ENCODE measurements around the gene OPN1SW. TPM values are rescaled to one million over a fixed set of nuclear protein-coding genes. Genes with fewer than 3 reads are reported as not detected.

Gene OPN1SW
- total and polyA plus RNA-seq, 4 donors, result not detected

DNA sequence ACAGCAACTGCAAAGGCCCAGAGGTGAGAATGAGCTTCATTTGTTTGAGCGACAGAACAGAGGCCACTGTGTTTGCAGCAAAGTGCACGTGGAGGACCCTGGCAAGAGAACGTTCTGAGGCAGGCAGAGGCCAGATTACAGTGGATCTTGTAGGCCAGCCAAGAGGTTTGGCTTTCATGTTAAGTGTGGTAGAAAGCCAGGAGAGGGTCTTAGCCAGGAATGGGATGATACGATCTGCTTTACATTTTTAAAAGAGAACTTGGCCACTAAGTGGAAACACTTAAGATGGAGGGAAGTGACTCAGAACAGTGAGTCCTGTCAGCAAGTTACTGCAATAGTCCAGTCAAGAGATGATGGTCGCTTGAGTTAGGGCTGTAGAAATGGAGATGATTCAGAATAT lies 20.7 kb upstream of the OPN1SW start:
- Histone ChIP-seq H3K4me3 (ENCODE audit: low read length in 2 of 2) (no peak overlapping the region), H3K27ac (ENCODE audit: low read depth in 1 of 2, low read length in 2 of 2) (no peak overlapping the region), H3K27me3 (ENCODE audit: control insufficient read depth in 1 of 2, insufficient read depth in 2 of 2, low read length in 1 of 2) (no peaks in the 10 kb centered on the region), H3K36me3 (ENCODE audit: control insufficient read depth in 1 of 2, insufficient read depth in 2 of 2, low read length in 1 of 2) (peaks cover 3 to 5% of the 10 kb centered on the region in 2 donors), H3K4me1 (ENCODE audit: control insufficient read depth in 1 of 2, insufficient read depth in 2 of 2, low read length in 2 of 2) (no peaks in the 10 kb centered on the region), H3K9me3 (ENCODE audit: control insufficient read depth, low read length) (no peaks in the 10 kb centered on the region)
- 8 to 14% methylated on average over 5 of the region's 5 CpGs for WGBS, 2 donors
- ATAC-seq (ENCODE audit: low FRiP score) (no peak), DNase-seq (no peak)
- intact Hi-C loops (cut with DNase I), result no loop called here

DNA sequence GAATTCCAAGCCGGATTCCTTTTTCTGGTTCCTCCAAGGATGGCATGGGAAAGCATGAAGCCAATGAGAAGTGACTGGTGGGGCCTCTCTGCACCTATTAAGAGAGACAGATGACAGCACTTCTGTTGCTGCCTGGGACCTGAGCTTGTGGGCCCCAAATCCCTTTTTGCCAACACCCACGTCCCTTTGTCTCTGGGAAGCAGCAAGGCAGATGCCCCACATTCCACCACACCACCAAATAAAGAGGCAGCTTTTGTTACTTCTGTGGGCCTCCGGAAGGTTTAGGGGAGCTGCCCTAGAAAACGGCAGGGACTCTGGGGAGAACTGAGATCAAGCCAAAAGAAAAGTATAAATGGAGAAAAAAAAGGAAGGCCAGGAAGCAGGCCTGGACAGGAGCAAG lies 19.5 kb upstream of the OPN1SW start:
- Histone ChIP-seq H3K4me3 (ENCODE audit: low read length in 2 of 2) (no peak overlapping the region), H3K27ac (ENCODE audit: low read depth in 1 of 2, low read length in 2 of 2) (no peak overlapping the region), H3K27me3 (ENCODE audit: control insufficient read depth in 1 of 2, insufficient read depth in 2 of 2, low read length in 1 of 2) (no peaks in the 10 kb centered on the region), H3K9me3 (ENCODE audit: control insufficient read depth, low read length) (no peaks in the 10 kb centered on the region), H3K4me1 (ENCODE audit: control insufficient read depth in 1 of 2, insufficient read depth in 2 of 2, low read length in 2 of 2) (no peaks in the 10 kb centered on the region), H3K36me3 (ENCODE audit: control insufficient read depth in 1 of 2, insufficient read depth in 2 of 2, low read length in 1 of 2) (no peaks in the 10 kb centered on the region)
- WGBS, 2 donors, result 93 to 94% methylated on average over 4 of the region's 4 CpGs
- intact Hi-C loops (cut with DNase I), result no loop called here
- ATAC-seq (ENCODE audit: low FRiP score), result no peak
- DNase-seq, result no peak

DNA sequence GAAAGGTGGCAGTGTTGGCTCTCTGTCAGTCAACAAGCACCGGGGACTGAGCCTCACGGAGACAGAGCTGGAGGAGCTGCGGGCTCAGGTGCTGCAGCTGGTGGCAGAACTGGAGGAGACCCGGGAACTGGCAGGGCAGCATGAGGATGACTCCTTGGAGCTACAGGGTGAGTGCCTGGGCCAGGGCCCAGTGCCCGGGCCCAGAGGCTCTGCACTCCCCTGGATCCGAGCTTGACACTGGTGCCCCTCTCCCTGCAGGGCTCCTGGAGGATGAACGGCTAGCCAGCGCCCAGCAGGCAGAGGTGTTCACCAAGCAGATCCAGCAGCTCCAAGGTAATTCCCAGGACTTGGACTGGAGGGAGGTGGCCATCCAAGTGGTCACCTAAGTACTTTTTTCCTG lies 18.8 kb upstream of the OPN1SW start:
- WGBS, 2 donors, result 96% methylated on average over 8 of the region's 8 CpGs
- Histone ChIP-seq H3K9me3 (ENCODE audit: control insufficient read depth, low read length) (no peaks in the 10 kb centered on the region), H3K4me3 (ENCODE audit: low read length in 2 of 2) (no peak overlapping the region), H3K27ac (ENCODE audit: low read depth in 1 of 2, low read length in 2 of 2) (no peak overlapping the region), H3K36me3 (ENCODE audit: control insufficient read depth in 1 of 2, insufficient read depth in 2 of 2, low read length in 1 of 2) (no peaks in the 10 kb centered on the region), H3K4me1 (ENCODE audit: control insufficient read depth in 1 of 2, insufficient read depth in 2 of 2, low read length in 2 of 2) (no peaks in the 10 kb centered on the region), H3K27me3 (ENCODE audit: control insufficient read depth in 1 of 2, insufficient read depth in 2 of 2, low read length in 1 of 2) (no peaks in the 10 kb centered on the region)
- DNase-seq (no peak), ATAC-seq (ENCODE audit: low FRiP score) (no peak)
- intact Hi-C loops (cut with DNase I), result loop anchor here (5.0 kb wide), 2 partner anchors 33 to 57 kb away; partner anchors contain the start of gene CALU (in 1 of the 2)

- H3K4me3 ChIP-seq (ENCODE audit: low read length in 2 of 2), result no peak overlapping the region
- DNase-seq (no peak), ATAC-seq (ENCODE audit: low FRiP score) (no peak)
- intact Hi-C loops (cut with DNase I), result loop anchor here (5.0 kb wide), 2 partner anchors 33 to 57 kb away; partner anchors contain the start of gene CALU (in 1 of the 2)
- H3K27ac ChIP-seq (ENCODE audit: low read depth in 1 of 2, low read length in 2 of 2), result no peak overlapping the region
- no peaks in the 10 kb centered on the region for H3K9me3 ChIP-seq (ENCODE audit: control insufficient read depth, low read length)
- 86 to 91% methylated on average over 3 of the region's 3 CpGs for WGBS, 2 donors
- H3K27me3 ChIP-seq (ENCODE audit: control insufficient read depth in 1 of 2, insufficient read depth in 2 of 2, low read length in 1 of 2), result no peaks in the 10 kb centered on the region
- H3K4me1 ChIP-seq (ENCODE audit: control insufficient read depth in 1 of 2, insufficient read depth in 2 of 2, low read length in 2 of 2), result no peaks in the 10 kb centered on the region
- H3K36me3 ChIP-seq (ENCODE audit: control insufficient read depth in 1 of 2, insufficient read depth in 2 of 2, low read length in 1 of 2), result no peaks in the 10 kb centered on the region
Measured at GRCh38 chr7:128794020-128794419, 18.4 kb upstream of the OPN1SW start.

- intact Hi-C loops (cut with DNase I), result loop anchor here (5.0 kb wide), 2 partner anchors 34 to 56 kb away; partner anchors contain the start of gene CALU (in 1 of the 2)
- 97% methylated on average over 5 of the region's 5 CpGs for WGBS, 2 donors
- Histone ChIP-seq H3K9me3 (ENCODE audit: control insufficient read depth, low read length) (no peaks in the 10 kb centered on the region), H3K27me3 (ENCODE audit: control insufficient read depth in 1 of 2, insufficient read depth in 2 of 2, low read length in 1 of 2) (no peaks in the 10 kb centered on the region), H3K4me3 (ENCODE audit: low read length in 2 of 2) (no peak overlapping the region), H3K4me1 (ENCODE audit: control insufficient read depth in 1 of 2, insufficient read depth in 2 of 2, low read length in 2 of 2) (no peaks in the 10 kb centered on the region), H3K27ac (ENCODE audit: low read depth in 1 of 2, low read length in 2 of 2) (no peak overlapping the region), H3K36me3 (ENCODE audit: control insufficient read depth in 1 of 2, insufficient read depth in 2 of 2, low read length in 1 of 2) (no peaks in the 10 kb centered on the region)
- DNase-seq, result no peak
- ATAC-seq (ENCODE audit: low FRiP score), result no peak
Measured at GRCh38 chr7:128793181-128793547, 17.6 kb upstream of the OPN1SW start.

DNA sequence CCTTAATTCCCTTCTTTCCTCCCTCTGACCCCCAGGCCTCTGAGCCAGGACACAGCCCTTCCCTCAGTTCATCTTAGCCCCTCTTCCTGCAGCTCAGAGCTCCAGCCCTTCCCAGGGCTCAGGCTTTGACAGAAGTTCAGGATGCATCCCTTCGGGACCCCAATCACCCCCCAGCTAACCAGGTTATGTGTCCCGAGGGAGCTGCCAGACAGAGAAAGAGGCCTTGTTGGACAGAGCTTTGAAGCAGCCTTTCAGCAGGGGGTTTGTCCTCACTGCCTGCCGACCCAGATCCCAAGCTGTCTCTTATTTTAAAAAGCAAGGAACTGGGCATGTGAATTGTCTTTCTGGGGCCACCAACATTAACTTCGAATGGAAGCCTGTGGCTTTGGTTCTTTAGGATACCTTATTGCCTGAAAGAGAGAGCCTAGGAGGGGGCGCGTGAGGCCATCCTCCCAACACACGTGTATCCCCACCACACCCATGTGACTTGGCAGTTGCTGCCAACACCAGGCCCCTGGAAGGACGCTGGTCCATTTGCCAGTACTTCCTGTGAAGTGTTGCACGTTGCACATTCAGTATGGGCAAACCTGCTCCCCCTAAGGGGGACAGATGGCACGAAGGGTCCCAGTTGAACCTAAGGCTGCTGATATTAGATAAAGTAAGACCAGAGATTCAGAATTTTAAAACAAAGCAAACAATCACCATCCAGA lies 17.0 kb upstream of the OPN1SW start:
- 59 to 64% methylated on average over 10 of the region's 10 CpGs for WGBS, 2 donors
- intact Hi-C loops (cut with DNase I), result loop anchor here (5.0 kb wide), 2 partner anchors 35 to 55 kb away; partner anchors contain the start of gene CALU (in 1 of the 2)
- no peak overlapping the region for H3K27ac ChIP-seq (ENCODE audit: low read depth in 1 of 2, low read length in 2 of 2)
- H3K4me1 ChIP-seq (ENCODE audit: control insufficient read depth in 1 of 2, insufficient read depth in 2 of 2, low read length in 2 of 2), result no peaks in the 10 kb centered on the region
- H3K4me3 ChIP-seq (ENCODE audit: low read length in 2 of 2), result no peak overlapping the region
- no peak for DNase-seq
- no peaks in the 10 kb centered on the region for H3K9me3 ChIP-seq (ENCODE audit: control insufficient read depth, low read length)
- no peaks in the 10 kb centered on the region for H3K27me3 ChIP-seq (ENCODE audit: control insufficient read depth in 1 of 2, insufficient read depth in 2 of 2, low read length in 1 of 2)
- ATAC-seq (ENCODE audit: low FRiP score), result no peak
- H3K36me3 ChIP-seq (ENCODE audit: control insufficient read depth in 1 of 2, insufficient read depth in 2 of 2, low read length in 1 of 2), result no peaks in the 10 kb centered on the region

DNA sequence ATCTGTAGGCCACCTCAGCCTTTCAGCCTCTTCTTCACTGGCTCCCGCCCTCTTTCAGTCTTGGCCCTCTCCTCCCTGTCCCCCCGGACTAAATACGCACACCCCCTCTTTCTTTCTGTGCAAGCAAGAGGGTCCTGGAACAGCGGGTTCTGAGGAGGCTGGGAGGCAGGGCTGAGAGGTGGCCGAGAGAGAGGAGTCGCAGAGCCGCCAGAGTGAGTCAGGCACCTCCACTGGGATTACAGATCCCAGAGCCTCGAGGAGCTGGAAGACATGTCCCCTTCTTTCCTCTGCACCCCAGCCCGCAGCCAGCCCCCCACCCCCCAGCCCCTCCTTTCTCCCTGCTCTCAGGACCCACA lies 16.4 kb upstream of the OPN1SW start:
- ATAC-seq (ENCODE audit: low FRiP score) (no peak), DNase-seq (no peak)
- WGBS, 2 donors, result 11 to 12% methylated on average over 7 to 9 of the region's 9 CpGs
- H3K27ac ChIP-seq (ENCODE audit: low read depth in 1 of 2, low read length in 2 of 2), result no peak overlapping the region
- intact Hi-C loops (cut with DNase I), result loop anchor here (2.0 to 5.0 kb wide), 4 partner anchors 35 to 71 kb away; partner anchors contain the start of genes ATP6V1F (in 1 of the 2), CALU (in 1 of the 2) and FLNC (in 1 of the 2)
- no peaks in the 10 kb centered on the region for H3K36me3 ChIP-seq (ENCODE audit: control insufficient read depth in 1 of 2, insufficient read depth in 2 of 2, low read length in 1 of 2)
- H3K9me3 ChIP-seq (ENCODE audit: control insufficient read depth, low read length), result no peaks in the 10 kb centered on the region
- H3K4me3 ChIP-seq (ENCODE audit: low read length in 2 of 2), result peak overlapping the region; percentile 63 to 79
- H3K27me3 ChIP-seq (ENCODE audit: control insufficient read depth in 1 of 2, insufficient read depth in 2 of 2, low read length in 1 of 2), result no peaks in the 10 kb centered on the region
- no peaks in the 10 kb centered on the region for H3K4me1 ChIP-seq (ENCODE audit: control insufficient read depth in 1 of 2, insufficient read depth in 2 of 2, low read length in 2 of 2)

- WGBS, 2 donors, result 1% methylated on average over 49 to 80 of the region's 80 CpGs
- H3K36me3 ChIP-seq (ENCODE audit: control insufficient read depth in 1 of 2, insufficient read depth in 2 of 2, low read length in 1 of 2), result no peaks in the 10 kb centered on the region
- DNase-seq, result peak; percentile 84 to 93
- H3K27me3 ChIP-seq (ENCODE audit: control insufficient read depth in 1 of 2, insufficient read depth in 2 of 2, low read length in 1 of 2), result no peaks in the 10 kb centered on the region
- H3K9me3 ChIP-seq (ENCODE audit: control insufficient read depth, low read length), result no peaks in the 10 kb centered on the region
- H3K4me3 ChIP-seq (ENCODE audit: low read length in 2 of 2), result peak within 1 kb of the TSS; percentile 63 to 79
- ATAC-seq (ENCODE audit: low FRiP score), result peak; percentile 86
- no peak within 1 kb of the TSS for H3K27ac ChIP-seq (ENCODE audit: low read depth in 1 of 2, low read length in 2 of 2)
- intact Hi-C loops (cut with DNase I), result loop anchor here (2.0 to 5.0 kb wide), 4 partner anchors 36 to 71 kb away; partner anchors contain the start of genes ATP6V1F (in 1 of the 2), CALU (in 1 of the 2) and FLNC (in 1 of the 2)
- H3K4me1 ChIP-seq (ENCODE audit: control insufficient read depth in 1 of 2, insufficient read depth in 2 of 2, low read length in 2 of 2), result no peaks in the 10 kb centered on the region
Measured at GRCh38 chr7:128791121-128791971, 15.8 kb upstream of the OPN1SW start, which contains the start of gene CCDC136. Gene CCDC136, plus strand, starts transcription at chr7:128791968. Its CDS starts 444 bp downstream, at chr7:128792412.
